Activated T-cell treated with anti-CD3 and anti-CD28 coated beads, Interleukin-2, amount 50 U/mL, for 72 hours (primary cell): Measurements from ENCODE around the gene TCF4. TPM values are rescaled to one million over a fixed set of nuclear protein-coding genes. Genes with fewer than 3 reads are reported as not detected.

ENCODE experiments used
- ATAC-seq, 2 donors: fragments of 150-1000 bp; cut with Tn5 transposase; replicated peaks in 1 of 2; 2 replicates each; pipeline ENCODE4 v1.10.0; 2021; ENCODE audit warnings: moderate library complexity in 2 of 2, mild to moderate bottlenecking in 1 of 2
- DNase-seq, 2 donors: peaks; one replicate each; pipeline ENCODE4 v3.0.0; 2021 to 2022; ENCODE audit warnings: mixed read lengths in 1 of 2
- H3K27ac Mint-ChIP-seq: one replicate; pipeline ENCODE4 v1.8.0; 2022; ENCODE audit warnings: mild to moderate bottlenecking, moderate library complexity, mixed read lengths
- H3K27me3 Mint-ChIP-seq: one replicate; pipeline ENCODE4 v1.8.0; 2022; ENCODE audit warnings: low read depth, mixed read lengths
- H3K36me3 Mint-ChIP-seq, 2 donors: one replicate each; pipeline ENCODE4 v1.8.0; 2022; ENCODE audit warnings: mixed read lengths in 2 of 2, mild to moderate bottlenecking in 1 of 2; ENCODE audit not compliant: insufficient read depth in 2 of 2
- H3K4me1 Mint-ChIP-seq: one replicate; pipeline ENCODE4 v1.8.0; 2022; ENCODE audit warnings: low read depth, mixed read lengths
- H3K4me3 Mint-ChIP-seq, 2 donors: one replicate each; pipeline ENCODE4 v1.8.0; 2022; ENCODE audit warnings: mild to moderate bottlenecking in 2 of 2, mixed read lengths in 2 of 2, moderate library complexity in 2 of 2
- H3K9me3 Mint-ChIP-seq, 2 donors: one replicate each; pipeline ENCODE4 v1.8.0; 2022; ENCODE audit warnings: mixed read lengths in 2 of 2
- total RNA-seq, 2 donors: library from RNA; stranded (reverse); gene quantifications; one replicate each; pipeline ENCODE4 v1.2.3, GENCODE V29; 2022

Gene TCF4
- total RNA-seq, 2 donors from 2014 or later = 1.8 to 2.4 TPM

GRCh38 chr18:55351980-55352714 lies 235.8 kb downstream of the TCF4 start:
- DNase-seq (no peak), ATAC-seq (peak in 1 of 2 donors; percentile 27)
- Mint-ChIP-seq H3K9me3 (no peaks in the 10 kb centered on the region), H3K36me3 (no peaks in the 10 kb centered on the region), H3K4me1 (no peaks in the 10 kb centered on the region), H3K27ac (no peak overlapping the region), H3K27me3 (peaks cover 24% of the 10 kb centered on the region), H3K4me3 (no peak overlapping the region)

- Mint-ChIP-seq H3K4me3 (no peak overlapping the region), H3K9me3 (no peaks in the 10 kb centered on the region), H3K27ac (no peak overlapping the region), H3K4me1 (no peaks in the 10 kb centered on the region), H3K27me3 (peaks cover 24% of the 10 kb centered on the region), H3K36me3 (no peaks in the 10 kb centered on the region)
- ATAC-seq = no peak
- no peak for DNase-seq
Measured at GRCh38 chr18:55351241-55351691, 236.7 kb downstream of the TCF4 start.

- DNase-seq (no peak), ATAC-seq (no peak)
- H3K27ac Mint-ChIP-seq = no peak overlapping the region
- peaks cover 17% of the 10 kb centered on the region for H3K27me3 Mint-ChIP-seq
- no peak overlapping the region for H3K4me3 Mint-ChIP-seq
- peaks cover 0 to 2% of the 10 kb centered on the region in 2 donors for H3K9me3 Mint-ChIP-seq
- no peaks in the 10 kb centered on the region for H3K4me1 Mint-ChIP-seq
- no peaks in the 10 kb centered on the region for H3K36me3 Mint-ChIP-seq
Measured at GRCh38 chr18:55349685-55350084, 238.3 kb downstream of the TCF4 start.

- Mint-ChIP-seq H3K27ac (no peak overlapping the region), H3K27me3 (no peaks in the 10 kb centered on the region), H3K4me1 (no peaks in the 10 kb centered on the region), H3K9me3 (peaks cover 0 to 2% of the 10 kb centered on the region in 2 donors), H3K36me3 (no peaks in the 10 kb centered on the region), H3K4me3 (no peak overlapping the region)
- DNase-seq (no peak), ATAC-seq (no peak)
Measured at GRCh38 chr18:55346961-55347740, 240.8 kb downstream of the TCF4 start.

GRCh38 chr18:55346387-55346786 lies 241.6 kb downstream of the TCF4 start:
- Mint-ChIP-seq H3K27ac (no peak overlapping the region), H3K4me1 (no peaks in the 10 kb centered on the region), H3K9me3 (peaks cover 0 to 2% of the 10 kb centered on the region in 2 donors), H3K4me3 (no peak overlapping the region), H3K27me3 (no peaks in the 10 kb centered on the region), H3K36me3 (no peaks in the 10 kb centered on the region)
- DNase-seq (no peak), ATAC-seq (no peak)

- Mint-ChIP-seq H3K36me3 (no peaks in the 10 kb centered on the region), H3K27ac (no peak overlapping the region), H3K27me3 (no peaks in the 10 kb centered on the region), H3K9me3 (peaks cover 0 to 2% of the 10 kb centered on the region in 2 donors), H3K4me3 (no peak overlapping the region), H3K4me1 (no peaks in the 10 kb centered on the region)
- DNase-seq (no peak), ATAC-seq (no peak)
Measured at GRCh38 chr18:55345103-55345950, 242.7 kb downstream of the TCF4 start.

GRCh38 chr18:55343396-55344073 lies 244.5 kb downstream of the TCF4 start:
- ATAC-seq = no peak
- Mint-ChIP-seq H3K27ac (no peak overlapping the region), H3K36me3 (no peaks in the 10 kb centered on the region), H3K4me1 (no peaks in the 10 kb centered on the region), H3K9me3 (peaks cover 0 to 2% of the 10 kb centered on the region in 2 donors), H3K27me3 (no peaks in the 10 kb centered on the region), H3K4me3 (no peak overlapping the region)
- no peak for DNase-seq

- H3K36me3 Mint-ChIP-seq = no peaks in the 10 kb centered on the region
- DNase-seq (no peak), ATAC-seq (no peak)
- no peak overlapping the region for H3K27ac Mint-ChIP-seq
- no peak overlapping the region for H3K4me3 Mint-ChIP-seq
- peaks cover 11% of the 10 kb centered on the region for H3K27me3 Mint-ChIP-seq
- H3K9me3 Mint-ChIP-seq = peaks cover 0 to 2% of the 10 kb centered on the region in 2 donors
- H3K4me1 Mint-ChIP-seq = no peaks in the 10 kb centered on the region
Measured at GRCh38 chr18:55340998-55341397, 247.0 kb downstream of the TCF4 start.

- no peaks in the 10 kb centered on the region for H3K9me3 Mint-ChIP-seq
- DNase-seq (no peak), ATAC-seq (no peak)
- no peaks in the 10 kb centered on the region for H3K4me1 Mint-ChIP-seq
- H3K4me3 Mint-ChIP-seq = no peak overlapping the region
- no peak overlapping the region for H3K27ac Mint-ChIP-seq
- H3K27me3 Mint-ChIP-seq = peaks cover 11% of the 10 kb centered on the region
- no peaks in the 10 kb centered on the region for H3K36me3 Mint-ChIP-seq
Measured at GRCh38 chr18:55339990-55340389, 248.0 kb downstream of the TCF4 start.

GRCh38 chr18:55338978-55339650 lies 248.9 kb downstream of the TCF4 start:
- Mint-ChIP-seq H3K27me3 (peaks cover 11% of the 10 kb centered on the region), H3K36me3 (no peaks in the 10 kb centered on the region), H3K9me3 (no peaks in the 10 kb centered on the region), H3K27ac (no peak overlapping the region), H3K4me1 (no peaks in the 10 kb centered on the region), H3K4me3 (no peak overlapping the region)
- DNase-seq (no peak), ATAC-seq (no peak)

- Mint-ChIP-seq H3K27ac (no peak overlapping the region), H3K27me3 (peaks cover 11% of the 10 kb centered on the region), H3K36me3 (no peaks in the 10 kb centered on the region), H3K4me3 (peak overlapping the region in 1 of 2 donors; percentile 22), H3K9me3 (no peaks in the 10 kb centered on the region), H3K4me1 (no peaks in the 10 kb centered on the region)
- DNase-seq = no peak
- no peak for ATAC-seq
Measured at GRCh38 chr18:55337908-55338521, 250.0 kb downstream of the TCF4 start.

GRCh38 chr18:55337138-55337537 lies 250.9 kb downstream of the TCF4 start:
- H3K9me3 Mint-ChIP-seq = no peaks in the 10 kb centered on the region
- H3K36me3 Mint-ChIP-seq = no peaks in the 10 kb centered on the region
- H3K27ac Mint-ChIP-seq = no peak overlapping the region
- DNase-seq = no peak
- H3K4me3 Mint-ChIP-seq = no peak overlapping the region
- no peaks in the 10 kb centered on the region for H3K4me1 Mint-ChIP-seq
- H3K27me3 Mint-ChIP-seq = peaks cover 11% of the 10 kb centered on the region
- ATAC-seq = no peak
